ENCODE data around the gene LMBR1. TPM values are rescaled to one million over a fixed set of nuclear protein-coding genes. Genes with fewer than 3 reads are reported as not detected.

The LMBR1 gene
- total and polyA plus RNA-seq, 2 experiments from 2014 or later = 37.2 to 53.1 TPM

DNA sequence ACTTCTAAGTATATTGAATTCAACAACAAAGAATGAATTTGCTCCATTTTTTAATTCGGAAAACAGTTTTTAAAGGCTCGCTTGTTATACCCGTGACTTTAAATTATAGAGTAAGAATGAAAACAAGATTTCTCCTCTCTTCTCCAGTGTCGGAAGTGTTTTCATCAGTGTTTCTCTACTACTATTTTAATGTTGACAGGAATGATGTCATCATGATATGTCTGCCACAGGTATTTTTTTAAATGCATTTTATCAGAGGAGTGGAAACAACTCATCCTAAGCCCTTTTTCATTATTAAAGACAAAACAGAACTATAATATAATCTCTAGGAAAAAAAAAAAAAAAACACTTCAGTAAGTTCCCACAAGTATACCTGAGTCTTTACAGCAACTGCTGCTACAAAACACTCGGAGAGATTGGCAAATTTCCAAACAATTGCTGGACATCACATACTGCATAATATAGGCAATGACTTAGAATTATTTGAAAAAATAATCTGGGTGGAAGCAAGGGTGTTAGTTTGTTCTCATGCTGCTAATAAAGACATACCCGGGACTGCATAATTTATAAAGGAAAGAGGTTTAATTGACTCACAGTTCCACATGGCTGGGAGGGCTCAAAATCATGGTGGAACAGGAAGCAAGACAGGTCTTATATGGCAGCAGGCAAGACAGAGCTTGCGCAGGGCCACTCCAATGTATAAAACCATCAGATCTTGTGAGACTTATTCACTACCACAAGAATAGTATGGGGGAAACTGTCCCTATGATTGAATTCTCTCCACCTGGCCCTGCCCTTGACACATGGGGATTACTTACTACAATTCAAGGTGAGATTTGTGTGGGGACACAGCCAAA, 257.2 kb downstream of the LMBR1 start:
- Histone ChIP-seq H3K27me3 (no peaks in the 10 kb centered on the region), H3K4me1 (ENCODE audit: insufficient read depth) (peaks cover 9% of the 10 kb centered on the region), H3K79me2 (peaks cover 10% of the 10 kb centered on the region), H4K20me1 (ENCODE audit: insufficient read depth, poor library complexity, severe bottlenecking) (no peaks in the 10 kb centered on the region), H3K9me2 (replicated peaks; ENCODE audit: insufficient read depth) (no peaks in the 10 kb centered on the region), H3K4me3 (no peak overlapping the region), H3K9me3 (ENCODE audit: low read depth) (no peaks in the 10 kb centered on the region), H3K27ac (no peak overlapping the region), H3K4me2 (no peak overlapping the region), H3K36me3 (replicated peaks; ENCODE audit: insufficient read depth, low read depth) (no peaks in the 10 kb centered on the region), H2AFZ (no peak overlapping the region)
- TF ChIP-seq CTCF (IDR thresholded peaks at IDR 0.05; ENCODE audit: poor library complexity) (no peak), EZH2phosphoT487 (IDR thresholded peaks at IDR 0.05; ENCODE audit: low read depth, severe bottlenecking, unreplicated experiment) (no peak), EZH2 (IDR thresholded peaks at IDR 0.05; ENCODE audit: borderline replicate concordance) (no peak)
- WGBS (ENCODE audit: low lambda C conversion rate, missing lambda C conversion rate) = 92% methylated on average over 7 of the region's 7 CpGs
- no peak for DNase-seq (ENCODE audit: low spot score)

DNA sequence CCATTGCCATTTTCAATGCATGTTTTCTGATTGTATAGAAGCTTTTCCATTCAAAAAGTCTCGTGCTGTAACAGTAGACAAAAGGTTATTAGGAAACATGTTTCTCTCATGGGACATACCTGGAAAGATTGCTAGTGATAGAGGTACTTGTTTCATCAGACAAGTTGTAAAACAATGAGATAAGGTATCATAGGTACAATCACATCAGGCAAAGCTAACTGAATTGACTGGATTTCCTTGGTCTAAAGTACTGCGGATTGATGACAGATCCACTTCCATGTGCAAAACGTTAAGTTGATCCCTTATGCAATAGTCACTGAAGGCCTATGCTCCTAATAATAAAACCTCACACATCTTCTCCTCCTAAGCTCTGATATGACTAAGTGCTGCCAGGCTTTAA, 258.9 kb downstream of the LMBR1 start:
- Histone ChIP-seq H3K4me1 (ENCODE audit: insufficient read depth) (peaks cover 3% of the 10 kb centered on the region), H3K4me2 (no peak overlapping the region), H3K27ac (peak overlapping the region; percentile 79), H3K79me2 (no peaks in the 10 kb centered on the region), H3K4me3 (no peak overlapping the region), H4K20me1 (ENCODE audit: insufficient read depth, poor library complexity, severe bottlenecking) (no peaks in the 10 kb centered on the region), H3K27me3 (no peaks in the 10 kb centered on the region), H3K9me2 (replicated peaks; ENCODE audit: insufficient read depth) (no peaks in the 10 kb centered on the region), H2AFZ (no peak overlapping the region), H3K9me3 (ENCODE audit: low read depth) (no peaks in the 10 kb centered on the region), H3K36me3 (replicated peaks; ENCODE audit: insufficient read depth, low read depth) (no peaks in the 10 kb centered on the region)
- WGBS (ENCODE audit: low lambda C conversion rate, missing lambda C conversion rate) = 62% methylated on average over 3 of the region's 3 CpGs
- DNase-seq (ENCODE audit: low spot score) = no peak
- TF ChIP-seq CTCF (IDR thresholded peaks at IDR 0.05; ENCODE audit: poor library complexity) = no peak
- no peak for TF ChIP-seq EZH2phosphoT487 (IDR thresholded peaks at IDR 0.05; ENCODE audit: low read depth, severe bottlenecking, unreplicated experiment)
- no peak for TF ChIP-seq EZH2 (IDR thresholded peaks at IDR 0.05; ENCODE audit: borderline replicate concordance)

GRCh38 chr7:156629873-156630272, 263.1 kb downstream of the LMBR1 start:
- H3K4me2 ChIP-seq = no peak overlapping the region
- H3K27ac ChIP-seq = no peak overlapping the region
- no peak overlapping the region for H2AFZ ChIP-seq
- H3K27me3 ChIP-seq = no peaks in the 10 kb centered on the region
- H3K9me3 ChIP-seq (ENCODE audit: low read depth) = no peaks in the 10 kb centered on the region
- no peaks in the 10 kb centered on the region for H4K20me1 ChIP-seq (ENCODE audit: insufficient read depth, poor library complexity, severe bottlenecking)
- H3K36me3 ChIP-seq (replicated peaks; ENCODE audit: insufficient read depth, low read depth) = no peaks in the 10 kb centered on the region
- H3K9me2 ChIP-seq (replicated peaks; ENCODE audit: insufficient read depth) = no peaks in the 10 kb centered on the region
- H3K4me1 ChIP-seq (ENCODE audit: insufficient read depth) = no peaks in the 10 kb centered on the region
- DNase-seq (ENCODE audit: low spot score) = no peak
- H3K4me3 ChIP-seq = no peak overlapping the region
- 95% methylated on average over 2 of the region's 2 CpGs for WGBS (ENCODE audit: low lambda C conversion rate, missing lambda C conversion rate)
- TF ChIP-seq CTCF (IDR thresholded peaks at IDR 0.05; ENCODE audit: poor library complexity) (no peak), EZH2phosphoT487 (IDR thresholded peaks at IDR 0.05; ENCODE audit: low read depth, severe bottlenecking, unreplicated experiment) (no peak), EZH2 (IDR thresholded peaks at IDR 0.05; ENCODE audit: borderline replicate concordance) (no peak)
- H3K79me2 ChIP-seq = no peaks in the 10 kb centered on the region
